HG03064 (cell line): ENCODE data around the gene RNF111.
"Not testable (repeated sequence)": the region's sequence is repeated elsewhere in the genome, so short reads cannot be mapped to it uniquely, and the experiment has no call there.

Source experiments
- ATAC-seq: cut with Tn5 transposase; IDR thresholded peaks from one replicate; pipeline ENCODE4 v1.9.1; 2021; ENCODE audit warnings: low read depth; ENCODE audit not compliant: unreplicated experiment

The RNF111 gene

GRCh38 chr15:58999694-59000093 is 12.2 kb downstream of the RNF111 start:
- ATAC-seq = no peak

GRCh38 chr15:59000251-59000650 is 12.8 kb downstream of the RNF111 start:
- not testable (repeated sequence) for ATAC-seq

- ATAC-seq = no peak
Measured at GRCh38 chr15:59001946-59002345, 14.5 kb downstream of the RNF111 start.

- ATAC-seq = no peak
Measured at GRCh38 chr15:59002418-59002859, 15.0 kb downstream of the RNF111 start.

GRCh38 chr15:59005579-59005978 is 18.1 kb downstream of the RNF111 start:
- no peak for ATAC-seq

- ATAC-seq = no peak
Measured at GRCh38 chr15:59008086-59008485, 20.6 kb downstream of the RNF111 start.

- no peak for ATAC-seq
Measured at GRCh38 chr15:59011262-59011952, 23.9 kb downstream of the RNF111 start.

- ATAC-seq = no peak
Measured at GRCh38 chr15:59013246-59013873, 25.9 kb downstream of the RNF111 start.

GRCh38 chr15:59014068-59014467 is 26.6 kb downstream of the RNF111 start:
- ATAC-seq = no peak

GRCh38 chr15:59017449-59017848 is 30.0 kb downstream of the RNF111 start:
- no peak for ATAC-seq

GRCh38 chr15:59018833-59019232 is 31.4 kb downstream of the RNF111 start:
- no peak for ATAC-seq

GRCh38 chr15:59020322-59020721 is 32.9 kb downstream of the RNF111 start:
- no peak for ATAC-seq

- no peak for ATAC-seq
Measured at GRCh38 chr15:59022188-59022587, 34.7 kb downstream of the RNF111 start.

- no peak for ATAC-seq
Measured at GRCh38 chr15:59026207-59026606, 38.7 kb downstream of the RNF111 start.

- ATAC-seq = no peak
Measured at GRCh38 chr15:59028387-59028955, 41.0 kb downstream of the RNF111 start.

GRCh38 chr15:59029554-59029953 is 42.1 kb downstream of the RNF111 start:
- ATAC-seq = no peak

- no peak for ATAC-seq
Measured at GRCh38 chr15:59035201-59035600, 47.7 kb downstream of the RNF111 start.

- no peak for ATAC-seq
Measured at GRCh38 chr15:59039225-59039624, 51.8 kb downstream of the RNF111 start.

- ATAC-seq = no peak
Measured at GRCh38 chr15:59042041-59042440, 54.6 kb downstream of the RNF111 start.

- ATAC-seq = no peak
Measured at GRCh38 chr15:59048897-59049296, 61.4 kb downstream of the RNF111 start.

GRCh38 chr15:59051873-59052861 is 64.7 kb downstream of the RNF111 start:
- ATAC-seq = no peak
